Endothelial cell of umbilical vein (primary cell): ENCODE measurements around the gene MAP2K5.

Source experiments
- EZH2 ChIP-seq: IDR thresholded peaks from 2 replicates; pipeline ENCODE4 v1.6.1; 2012; ENCODE audit warnings: borderline replicate concordance, low read depth, mild to moderate bottlenecking, moderate library complexity, low read length, inconsistent platforms; ENCODE audit not compliant: severe bottlenecking
- JUN ChIP-seq: IDR thresholded peaks from 2 replicates; pipeline ENCODE4 v1.6.1; 2011; ENCODE audit warnings: borderline replicate concordance, low read depth; ENCODE audit not compliant: insufficient read length, insufficient read depth
- MYC ChIP-seq: IDR thresholded peaks from one replicate; pipeline ENCODE4 v1.6.1; 2011; ENCODE audit warnings: mild to moderate bottlenecking, low read depth, low read length
- POLR2A ChIP-seq: IDR thresholded peaks from 2 replicates; pipeline ENCODE4 v1.6.1; 2012; ENCODE audit warnings: low read depth, mild to moderate bottlenecking, control low read depth, low read length
- POLR2AphosphoS5 ChIP-seq: IDR thresholded peaks from 2 replicates; pipeline ENCODE4 v1.6.1; 2012; ENCODE audit warnings: low read depth, mild to moderate bottlenecking, control low read depth, low read length, moderate library complexity; ENCODE audit not compliant: insufficient read depth
- TF ChIP-seq, protein P1 (sequence below), 2 donors: IDR thresholded peaks; 1 replicate in 1 of 2; 2 replicates in 1 of 2; pipeline ENCODE4 v1.5.1; 2011; ENCODE audit warnings: low read length in 2 of 2, mild to moderate bottlenecking in 2 of 2, moderate library complexity in 2 of 2, control low read depth in 1 of 2, inconsistent platforms in 1 of 2, low read depth in 1 of 2; ENCODE audit not compliant: insufficient read depth in 1 of 2; ENCODE audit errors: extremely low read depth in 1 of 2

DNA sequence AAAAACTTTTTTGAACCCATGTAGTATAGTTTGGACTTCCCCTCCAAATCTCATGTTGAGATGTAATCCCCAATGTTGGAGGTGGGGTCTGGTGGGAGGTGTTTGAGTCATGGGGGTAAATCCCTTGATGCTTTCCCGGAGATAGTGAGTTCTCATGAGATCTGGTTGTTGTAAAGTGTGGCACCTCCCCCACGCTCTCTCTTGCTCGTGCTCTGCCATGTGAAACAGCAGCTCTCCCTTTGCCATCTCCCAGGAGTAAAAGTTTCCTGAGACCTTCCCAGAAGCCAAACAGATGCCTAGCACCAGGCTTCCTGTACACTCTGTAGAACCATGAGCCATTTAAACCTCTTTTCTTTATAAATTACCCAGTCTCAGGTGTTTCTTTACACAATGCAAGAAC is 313.3 kb downstream of the MAP2K5 start:
- TF ChIP-seq, protein P1, sequence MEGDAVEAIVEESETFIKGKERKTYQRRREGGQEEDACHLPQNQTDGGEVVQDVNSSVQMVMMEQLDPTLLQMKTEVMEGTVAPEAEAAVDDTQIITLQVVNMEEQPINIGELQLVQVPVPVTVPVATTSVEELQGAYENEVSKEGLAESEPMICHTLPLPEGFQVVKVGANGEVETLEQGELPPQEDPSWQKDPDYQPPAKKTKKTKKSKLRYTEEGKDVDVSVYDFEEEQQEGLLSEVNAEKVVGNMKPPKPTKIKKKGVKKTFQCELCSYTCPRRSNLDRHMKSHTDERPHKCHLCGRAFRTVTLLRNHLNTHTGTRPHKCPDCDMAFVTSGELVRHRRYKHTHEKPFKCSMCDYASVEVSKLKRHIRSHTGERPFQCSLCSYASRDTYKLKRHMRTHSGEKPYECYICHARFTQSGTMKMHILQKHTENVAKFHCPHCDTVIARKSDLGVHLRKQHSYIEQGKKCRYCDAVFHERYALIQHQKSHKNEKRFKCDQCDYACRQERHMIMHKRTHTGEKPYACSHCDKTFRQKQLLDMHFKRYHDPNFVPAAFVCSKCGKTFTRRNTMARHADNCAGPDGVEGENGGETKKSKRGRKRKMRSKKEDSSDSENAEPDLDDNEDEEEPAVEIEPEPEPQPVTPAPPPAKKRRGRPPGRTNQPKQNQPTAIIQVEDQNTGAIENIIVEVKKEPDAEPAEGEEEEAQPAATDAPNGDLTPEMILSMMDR (IDR thresholded peaks at IDR 0.05; ENCODE audit: extremely low read depth in 1 of 2, insufficient read depth in 1 of 2, low read depth in 1 of 2, low read length in 2 of 2), result no peak
- TF ChIP-seq POLR2A (no peak), POLR2AphosphoS5 (no peak), EZH2 (no peak), JUN (no peak), MYC (no peak)
